ENCODE results near the gene APMAP.
A peak's percentile ranks its signal among the peaks of the same experiment; 100 is the strongest.

- TF ChIP-seq, protein P1, sequence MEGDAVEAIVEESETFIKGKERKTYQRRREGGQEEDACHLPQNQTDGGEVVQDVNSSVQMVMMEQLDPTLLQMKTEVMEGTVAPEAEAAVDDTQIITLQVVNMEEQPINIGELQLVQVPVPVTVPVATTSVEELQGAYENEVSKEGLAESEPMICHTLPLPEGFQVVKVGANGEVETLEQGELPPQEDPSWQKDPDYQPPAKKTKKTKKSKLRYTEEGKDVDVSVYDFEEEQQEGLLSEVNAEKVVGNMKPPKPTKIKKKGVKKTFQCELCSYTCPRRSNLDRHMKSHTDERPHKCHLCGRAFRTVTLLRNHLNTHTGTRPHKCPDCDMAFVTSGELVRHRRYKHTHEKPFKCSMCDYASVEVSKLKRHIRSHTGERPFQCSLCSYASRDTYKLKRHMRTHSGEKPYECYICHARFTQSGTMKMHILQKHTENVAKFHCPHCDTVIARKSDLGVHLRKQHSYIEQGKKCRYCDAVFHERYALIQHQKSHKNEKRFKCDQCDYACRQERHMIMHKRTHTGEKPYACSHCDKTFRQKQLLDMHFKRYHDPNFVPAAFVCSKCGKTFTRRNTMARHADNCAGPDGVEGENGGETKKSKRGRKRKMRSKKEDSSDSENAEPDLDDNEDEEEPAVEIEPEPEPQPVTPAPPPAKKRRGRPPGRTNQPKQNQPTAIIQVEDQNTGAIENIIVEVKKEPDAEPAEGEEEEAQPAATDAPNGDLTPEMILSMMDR (IDR thresholded peaks at IDR 0.05 in 8 of 11, conservative IDR thresholded peaks at IDR 0.05 in 3 of 11): no peak
- peak in 2 of 3 donors; percentile 60 to 64 for TF ChIP-seq POLR2AphosphoS5 (IDR thresholded peaks at IDR 0.05)
Observed at GRCh38 chr20:24951536-24952083, 40.9 kb downstream of the APMAP start.
